NCI-H1694 (cell line): ENCODE measurements around the gene RPS27A.
"Not testable (repeated sequence)": the region's sequence is repeated elsewhere in the genome, so short reads cannot be mapped to it uniquely, and the experiment has no call there.

Experiments used
- DNase-seq: peaks from one replicate; lab custom pipeline; 2025; lab: John Stamatoyannopoulos, UW

The RPS27A gene

GRCh38 chr2:55239656-55240222 lies 7.3 kb downstream of the RPS27A start:
- DNase-seq = no peak

- not testable (repeated sequence) for DNase-seq
Measured at GRCh38 chr2:55241582-55241981, 9.1 kb downstream of the RPS27A start.

GRCh38 chr2:55242617-55243016 lies 10.1 kb downstream of the RPS27A start:
- DNase-seq = no peak

GRCh38 chr2:55245411-55245810 lies 12.9 kb downstream of the RPS27A start:
- no peak for DNase-seq

GRCh38 chr2:55247025-55247424 lies 14.5 kb downstream of the RPS27A start:
- DNase-seq = no peak

- DNase-seq = no peak
Measured at GRCh38 chr2:55252832-55253231, 20.3 kb downstream of the RPS27A start.

GRCh38 chr2:55259586-55259985 lies 27.1 kb downstream of the RPS27A start:
- not testable (repeated sequence) for DNase-seq

- no peak for DNase-seq
Measured at GRCh38 chr2:55268288-55268906, 35.9 kb downstream of the RPS27A start.

GRCh38 chr2:55268907-55269644 lies 36.6 kb downstream of the RPS27A start, which contains the start of gene MTIF2:
Gene MTIF2, minus strand, starts transcription at chr2:55269231. Its CDS starts 5,373 bp downstream, at chr2:55263858.
- peak; percentile 89 for DNase-seq

GRCh38 chr2:55269645-55269990 lies 37.1 kb downstream of the RPS27A start:
- no peak for DNase-seq

GRCh38 chr2:55274346-55274745 lies 41.9 kb downstream of the RPS27A start:
- not testable (repeated sequence) for DNase-seq

GRCh38 chr2:55277310-55277709 lies 44.8 kb downstream of the RPS27A start:
- no peak for DNase-seq

GRCh38 chr2:55279214-55279835 lies 46.8 kb downstream of the RPS27A start:
- not testable (repeated sequence) for DNase-seq

- DNase-seq = not testable (repeated sequence)
Measured at GRCh38 chr2:55279859-55280424, 47.5 kb downstream of the RPS27A start.

GRCh38 chr2:55280851-55281546 lies 48.5 kb downstream of the RPS27A start:
- not testable (repeated sequence) for DNase-seq

GRCh38 chr2:55282110-55282917 lies 49.8 kb downstream of the RPS27A start:
- DNase-seq = peak; percentile 56

- no peak for DNase-seq
Measured at GRCh38 chr2:55283083-55283482, 50.6 kb downstream of the RPS27A start.
